SH-SY5Y (cell line): ENCODE data around the gene TIE1.

Source experiments
- GATA2 ChIP-seq: IDR thresholded peaks from 2 replicates; pipeline ENCODE4 v1.6.1; 2011; ENCODE audit warnings: mild to moderate bottlenecking, low read depth, low read length
- GATA3 ChIP-seq: IDR thresholded peaks from 2 replicates; pipeline ENCODE4 v1.6.1; 2011; ENCODE audit warnings: low read depth, mild to moderate bottlenecking, low read length, moderate library complexity

DNA sequence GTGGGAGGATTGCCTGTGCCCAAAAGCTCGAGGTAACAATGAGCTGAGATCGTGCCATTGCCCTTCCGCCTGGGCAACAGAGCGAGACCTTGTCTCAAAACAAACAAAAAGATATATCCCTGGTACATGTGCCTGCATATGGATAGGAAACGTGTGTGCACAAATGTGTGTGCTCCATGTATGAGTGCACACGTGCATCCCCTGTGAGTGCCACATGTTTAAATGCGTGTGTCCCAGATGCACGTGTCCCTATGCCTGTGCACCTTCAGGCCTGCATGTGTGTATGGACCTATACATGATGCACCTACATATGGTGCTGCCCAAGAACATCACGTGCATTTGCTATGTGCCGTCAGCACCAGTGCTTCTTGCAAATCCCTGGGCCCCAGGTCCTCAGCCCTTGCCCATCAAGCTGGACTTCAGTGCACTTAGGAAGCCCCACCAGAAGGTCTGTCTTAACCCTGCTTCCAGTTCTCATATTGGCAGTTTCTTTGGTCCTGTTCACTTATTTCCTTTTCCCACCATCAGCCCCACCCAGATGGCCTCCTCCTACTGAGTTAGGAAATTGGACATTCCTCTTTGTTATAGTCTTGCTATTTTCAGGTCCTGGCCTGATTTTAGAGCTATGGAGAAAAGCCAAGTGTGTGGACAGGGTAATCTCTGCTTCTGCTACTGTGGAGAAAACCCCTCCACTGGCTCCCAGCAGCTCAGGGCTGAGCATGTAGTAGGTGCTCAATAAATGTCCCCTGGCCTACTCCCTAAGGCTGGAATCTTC is 15.4 kb downstream of the TIE1 start:
- TF ChIP-seq GATA3 (no peak), GATA2 (no peak)
